Vagina (tissue), 2 donors: ENCODE data around the gene FRMD7.

Experiments used
- POLR2A ChIP-seq, 2 donors: fragments of 450-650 bp; IDR thresholded peaks; one replicate each; pipeline ENCODE4 v1.6.1; 2017; ENCODE audit warnings: antibody characterized with exemption in 2 of 2, mild to moderate bottlenecking in 2 of 2, moderate library complexity in 2 of 2
- POLR2AphosphoS5 ChIP-seq, 2 donors: sonication (generic); formaldehyde crosslinking; IDR thresholded peaks; one replicate each; pipeline ENCODE4 v1.9.0; 2017; ENCODE audit warnings: antibody characterized with exemption in 2 of 2, mild to moderate bottlenecking in 2 of 2, low read depth in 1 of 2; ENCODE audit not compliant: insufficient read depth in 1 of 2
- TF ChIP-seq, protein P1 (sequence below), 3 experiments: fragments of 450-650 bp in 2 of 3; fragments of 200-600 bp in 1 of 3; sonication (generic) in 1 of 3; IDR thresholded peaks; one replicate each; pipeline ENCODE4 v1.5.1; 2017 to 2019; ENCODE audit warnings: antibody characterized with exemption in 3 of 3, mild to moderate bottlenecking in 2 of 3, moderate library complexity in 2 of 3

DNA sequence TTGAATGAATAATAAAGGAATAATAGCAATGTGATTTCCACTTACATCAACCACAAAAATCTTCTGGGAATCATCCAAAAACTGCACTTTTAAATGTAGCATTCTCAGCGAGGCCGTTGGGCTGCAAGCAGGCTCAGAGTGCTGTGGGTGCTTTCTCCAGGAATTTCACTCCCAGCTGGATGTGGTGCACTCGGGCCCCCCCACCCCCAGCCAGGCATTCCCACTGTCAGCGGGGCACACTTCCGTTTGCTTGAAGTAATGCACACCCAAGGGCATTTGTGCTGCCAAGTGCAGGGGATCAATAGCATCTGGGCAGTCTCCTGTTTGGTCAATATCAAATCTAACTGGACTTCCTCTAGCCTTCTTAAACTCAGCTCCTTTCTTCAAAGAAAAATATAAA, at the start of gene FRMD7:
- TF ChIP-seq, protein P1, sequence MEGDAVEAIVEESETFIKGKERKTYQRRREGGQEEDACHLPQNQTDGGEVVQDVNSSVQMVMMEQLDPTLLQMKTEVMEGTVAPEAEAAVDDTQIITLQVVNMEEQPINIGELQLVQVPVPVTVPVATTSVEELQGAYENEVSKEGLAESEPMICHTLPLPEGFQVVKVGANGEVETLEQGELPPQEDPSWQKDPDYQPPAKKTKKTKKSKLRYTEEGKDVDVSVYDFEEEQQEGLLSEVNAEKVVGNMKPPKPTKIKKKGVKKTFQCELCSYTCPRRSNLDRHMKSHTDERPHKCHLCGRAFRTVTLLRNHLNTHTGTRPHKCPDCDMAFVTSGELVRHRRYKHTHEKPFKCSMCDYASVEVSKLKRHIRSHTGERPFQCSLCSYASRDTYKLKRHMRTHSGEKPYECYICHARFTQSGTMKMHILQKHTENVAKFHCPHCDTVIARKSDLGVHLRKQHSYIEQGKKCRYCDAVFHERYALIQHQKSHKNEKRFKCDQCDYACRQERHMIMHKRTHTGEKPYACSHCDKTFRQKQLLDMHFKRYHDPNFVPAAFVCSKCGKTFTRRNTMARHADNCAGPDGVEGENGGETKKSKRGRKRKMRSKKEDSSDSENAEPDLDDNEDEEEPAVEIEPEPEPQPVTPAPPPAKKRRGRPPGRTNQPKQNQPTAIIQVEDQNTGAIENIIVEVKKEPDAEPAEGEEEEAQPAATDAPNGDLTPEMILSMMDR (IDR thresholded peaks at IDR 0.05): no peak
- TF ChIP-seq POLR2AphosphoS5 (IDR thresholded peaks at IDR 0.05; ENCODE audit: insufficient read depth in 1 of 2, low read depth in 1 of 2) (no peak), POLR2A (IDR thresholded peaks at IDR 0.05) (no peak)
